Stomach (tissue), 9 donors: ENCODE data around the gene WDR35. TPM values are rescaled to one million over a fixed set of nuclear protein-coding genes. Genes with fewer than 3 reads are reported as not detected.

Experiments
- DNase-seq, 2 donors: peaks; one replicate each; pipeline versions ENCODE4 v3.0.0 to v3.0.0-alpha.2; 2013 to 2019
- H3K27ac ChIP-seq, 5 donors: fragments of 200-600 bp in 4 of 5; sonication (generic) in 4 of 5; one replicate each; pipeline ENCODE4 v1.5.1; 2013 to 2019; ENCODE audit warnings: mild to moderate bottlenecking in 1 of 5, moderate library complexity in 1 of 5
- H3K27me3 ChIP-seq, 3 donors: fragments of 200-600 bp; sonication (generic); one replicate each; pipeline ENCODE4 v1.5.1; 2017 to 2019; ENCODE audit warnings: mixed run types in 1 of 3
- H3K36me3 ChIP-seq, 4 donors: fragments of 200-600 bp; sonication (generic); 1 replicate in 3 of 4; 2 replicates in 1 of 4; pipeline ENCODE4 v1.5.1; 2016 to 2019
- H3K4me1 ChIP-seq, 4 donors: fragments of 200-600 bp; sonication (generic); one replicate each; pipeline ENCODE4 v1.5.1; 2016 to 2019
- H3K4me3 ChIP-seq, 4 donors: fragments of 200-600 bp; sonication (generic) in 3 of 4; one replicate each; pipeline ENCODE4 v1.5.1; 2016 to 2019; ENCODE audit warnings: mild to moderate bottlenecking in 1 of 4
- H3K9me3 ChIP-seq, 4 donors: fragments of 200-600 bp; sonication (generic); one replicate each; pipeline ENCODE4 v1.5.1; 2016 to 2019
- CTCF ChIP-seq, 7 experiments: fragments of 450-650 bp in 4 of 7; fragments of 200-600 bp in 3 of 7; sonication (generic) in 3 of 7; IDR thresholded peaks; one replicate each; pipeline ENCODE4 v1.5.1; 2016 to 2019; ENCODE audit warnings: antibody characterized with exemption in 7 of 7, control low read depth in 2 of 7, mild to moderate bottlenecking in 1 of 7
- EP300 ChIP-seq: sonication (generic); formaldehyde crosslinking; IDR thresholded peaks from one replicate; pipeline ENCODE4 v1.6.1; 2017; ENCODE audit warnings: antibody characterized with exemption
- POLR2A ChIP-seq, 4 donors: fragments of 450-650 bp; IDR thresholded peaks; one replicate each; pipeline ENCODE4 v1.6.1; 2016; ENCODE audit warnings: antibody characterized with exemption in 4 of 4, control low read depth in 2 of 4, mild to moderate bottlenecking in 1 of 4, moderate library complexity in 1 of 4
- POLR2AphosphoS5 ChIP-seq, 3 donors: sonication (generic); formaldehyde crosslinking; IDR thresholded peaks; one replicate each; pipeline ENCODE4 v1.6.1; 2016; ENCODE audit warnings: antibody characterized with exemption in 3 of 3
- WGBS, 5 donors: extraction: QIAGEN DNeasy Blood & Tissue Kit in 3 of 5; methylation state at CpG; one replicate each; pipeline versions ENCODE4 v1.1.5 to v1.1.7; 2013 to 2018; 5-methylcytosine and 5-hydroxymethylcytosine counted together
- intact Hi-C: fragments of 100-400 bp; cut with DNase I; formaldehyde crosslinking; loops from one replicate; pipeline ENCODE4 v1.15.1; 2023; ENCODE audit warnings: low total_unique reads
- polyA plus RNA-seq, 3 donors: library from polyadenylated mRNA; stranded (reverse); fragments of 200-250 nt; gene quantifications; one replicate each; pipeline ENCODE4 v1.2.3, GENCODE V29; 2013
- total RNA-seq, 5 donors: library from RNA; depleted of rRNA; stranded (reverse); fragments of >200 nt; gene quantifications; one replicate each; pipeline versions ENCODE4 v1.1.0 to v1.2.3, GENCODE V29; 2014 to 2016
- donor health status: healthy with polysubstance abuse.
- donor health status: Bipolar disorder and iron deficiency.
- donor health status: healthy.

Gene WDR35
- total and polyA plus RNA-seq, 8 donors = under 0.01 to 28.3 (median 3.5) TPM

- no peak for TF ChIP-seq CTCF (IDR thresholded peaks at IDR 0.05)
- TF ChIP-seq EP300 = no peak
- TF ChIP-seq POLR2AphosphoS5 (IDR thresholded peaks at IDR 0.05) = no peak
- TF ChIP-seq POLR2A (IDR thresholded peaks at IDR 0.05) = no peak
- no peak overlapping the region for H3K27ac ChIP-seq
- H3K9me3 ChIP-seq = no peaks in the 10 kb centered on the region
- intact Hi-C loops = no loop called here
- DNase-seq = peak in 1 of 2 donors; percentile 74
- 21 to 58% (median 40%) methylated on average over 5 of the region's 5 CpGs for WGBS, 5 donors
- peaks cover 0 to 19% (median 17%) of the 10 kb centered on the region in 4 donors for H3K4me1 ChIP-seq
- H3K27me3 ChIP-seq = peaks cover 0 to 28% (median 8%) of the 10 kb centered on the region in 3 donors
- H3K36me3 ChIP-seq = no peaks in the 10 kb centered on the region
- H3K4me3 ChIP-seq = no peak overlapping the region
Measured at GRCh38 chr2:20008703-20009102, 18.8 kb upstream of the WDR35 start.

GRCh38 chr2:20005891-20006470 lies 16.1 kb upstream of the WDR35 start:
- WGBS, 5 donors = 87 to 94% (median 90%) methylated on average over 17 of the region's 17 CpGs
- intact Hi-C loops = no loop called here
- TF ChIP-seq POLR2A (IDR thresholded peaks at IDR 0.05) (no peak), CTCF (IDR thresholded peaks at IDR 0.05) (no peak), POLR2AphosphoS5 (IDR thresholded peaks at IDR 0.05) (no peak)
- H3K4me3 ChIP-seq = no peak overlapping the region
- H3K9me3 ChIP-seq = no peaks in the 10 kb centered on the region
- H3K36me3 ChIP-seq = no peaks in the 10 kb centered on the region
- no peaks in the 10 kb centered on the region for H3K4me1 ChIP-seq
- no peak overlapping the region for H3K27ac ChIP-seq
- DNase-seq = no peak
- H3K27me3 ChIP-seq = peaks cover 0 to 9% (median 0%) of the 10 kb centered on the region in 3 donors

- peaks cover 0 to 6% (median 0%) of the 10 kb centered on the region in 3 donors for H3K27me3 ChIP-seq
- H3K36me3 ChIP-seq = no peaks in the 10 kb centered on the region
- no peak for TF ChIP-seq EP300
- no peak for TF ChIP-seq POLR2A (IDR thresholded peaks at IDR 0.05)
- DNase-seq = no peak
- no peaks in the 10 kb centered on the region for H3K9me3 ChIP-seq
- WGBS, 5 donors = 81 to 93% (median 86%) methylated on average over 10 of the region's 10 CpGs
- H3K4me1 ChIP-seq = no peaks in the 10 kb centered on the region
- H3K27ac ChIP-seq = no peak overlapping the region
- intact Hi-C loops = no loop called here
- H3K4me3 ChIP-seq = no peak overlapping the region
Measured at GRCh38 chr2:20005067-20005627, 15.2 kb upstream of the WDR35 start.

- H3K9me3 ChIP-seq = no peaks in the 10 kb centered on the region
- WGBS, 5 donors = 69 to 88% (median 85%) methylated on average over 2 of the region's 2 CpGs
- no peaks in the 10 kb centered on the region for H3K36me3 ChIP-seq
- H3K4me1 ChIP-seq = no peaks in the 10 kb centered on the region
- DNase-seq = no peak
- intact Hi-C loops = no loop called here
- no peak for TF ChIP-seq CTCF (IDR thresholded peaks at IDR 0.05)
- no peak for TF ChIP-seq EP300
- TF ChIP-seq POLR2AphosphoS5 (IDR thresholded peaks at IDR 0.05) = no peak
- no peak for TF ChIP-seq POLR2A (IDR thresholded peaks at IDR 0.05)
- H3K4me3 ChIP-seq = no peak overlapping the region
- no peaks in the 10 kb centered on the region for H3K27me3 ChIP-seq
- H3K27ac ChIP-seq = no peak overlapping the region
Measured at GRCh38 chr2:20001361-20001863, 11.5 kb upstream of the WDR35 start.

- Histone ChIP-seq H3K27ac (no peak overlapping the region), H3K27me3 (peaks cover 0 to 3% (median 0%) of the 10 kb centered on the region in 3 donors), H3K36me3 (no peaks in the 10 kb centered on the region), H3K4me3 (no peak overlapping the region), H3K9me3 (no peaks in the 10 kb centered on the region), H3K4me1 (peaks cover 5 to 21% (median 17%) of the 10 kb centered on the region in 4 donors)
- intact Hi-C loops = no loop called here
- TF ChIP-seq POLR2AphosphoS5 (IDR thresholded peaks at IDR 0.05) = no peak
- no peak for TF ChIP-seq EP300
- TF ChIP-seq POLR2A (IDR thresholded peaks at IDR 0.05) = no peak
- no peak for TF ChIP-seq CTCF (IDR thresholded peaks at IDR 0.05)
- no peak for DNase-seq
Measured at GRCh38 chr2:19993731-19994130, 3.8 kb upstream of the WDR35 start.
